ENCODE measurements around the gene STMND1. TPM values are rescaled to one million over a fixed set of nuclear protein-coding genes. Genes with fewer than 3 reads are reported as not detected.

The STMND1 gene
- total and polyA plus RNA-seq, 8 donors: 0.78 to 6.5 (median 3.5) TPM; not detected in 1

DNA sequence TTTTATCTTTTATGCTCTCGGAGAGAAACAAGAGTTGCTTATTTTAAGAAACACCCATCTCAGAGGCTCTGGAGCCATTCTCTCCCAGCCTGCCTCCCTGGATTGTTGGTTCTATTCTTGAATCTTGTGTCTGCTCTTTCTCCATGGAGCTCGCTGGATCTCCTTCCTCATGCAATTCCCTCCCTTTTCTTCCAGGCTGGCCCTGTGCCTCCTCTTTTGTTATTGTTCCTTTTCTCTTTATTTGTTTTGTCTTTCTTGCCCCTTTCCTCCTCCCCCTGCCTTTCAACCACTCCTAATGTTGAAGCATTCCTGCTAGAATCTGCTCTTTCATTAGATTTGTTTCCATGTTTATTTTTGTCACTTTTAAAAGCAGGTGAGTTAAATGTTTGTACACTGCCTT, 76.5 kb downstream of the STMND1 start:
- Histone ChIP-seq H3K9me3 (no peaks in the 10 kb centered on the region), H3K27me3 (no peaks in the 10 kb centered on the region), H3K4me3 (no peak overlapping the region), H3K36me3 (no peaks in the 10 kb centered on the region), H3K4me1 (no peaks in the 10 kb centered on the region), H3K27ac (no peak overlapping the region)
- TF ChIP-seq, protein P1, sequence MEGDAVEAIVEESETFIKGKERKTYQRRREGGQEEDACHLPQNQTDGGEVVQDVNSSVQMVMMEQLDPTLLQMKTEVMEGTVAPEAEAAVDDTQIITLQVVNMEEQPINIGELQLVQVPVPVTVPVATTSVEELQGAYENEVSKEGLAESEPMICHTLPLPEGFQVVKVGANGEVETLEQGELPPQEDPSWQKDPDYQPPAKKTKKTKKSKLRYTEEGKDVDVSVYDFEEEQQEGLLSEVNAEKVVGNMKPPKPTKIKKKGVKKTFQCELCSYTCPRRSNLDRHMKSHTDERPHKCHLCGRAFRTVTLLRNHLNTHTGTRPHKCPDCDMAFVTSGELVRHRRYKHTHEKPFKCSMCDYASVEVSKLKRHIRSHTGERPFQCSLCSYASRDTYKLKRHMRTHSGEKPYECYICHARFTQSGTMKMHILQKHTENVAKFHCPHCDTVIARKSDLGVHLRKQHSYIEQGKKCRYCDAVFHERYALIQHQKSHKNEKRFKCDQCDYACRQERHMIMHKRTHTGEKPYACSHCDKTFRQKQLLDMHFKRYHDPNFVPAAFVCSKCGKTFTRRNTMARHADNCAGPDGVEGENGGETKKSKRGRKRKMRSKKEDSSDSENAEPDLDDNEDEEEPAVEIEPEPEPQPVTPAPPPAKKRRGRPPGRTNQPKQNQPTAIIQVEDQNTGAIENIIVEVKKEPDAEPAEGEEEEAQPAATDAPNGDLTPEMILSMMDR (IDR thresholded peaks at IDR 0.05): no peak
- intact Hi-C loops (cut with DNase I): no loop called here
- ATAC-seq (no peak), DNase-seq (no peak)

DNA sequence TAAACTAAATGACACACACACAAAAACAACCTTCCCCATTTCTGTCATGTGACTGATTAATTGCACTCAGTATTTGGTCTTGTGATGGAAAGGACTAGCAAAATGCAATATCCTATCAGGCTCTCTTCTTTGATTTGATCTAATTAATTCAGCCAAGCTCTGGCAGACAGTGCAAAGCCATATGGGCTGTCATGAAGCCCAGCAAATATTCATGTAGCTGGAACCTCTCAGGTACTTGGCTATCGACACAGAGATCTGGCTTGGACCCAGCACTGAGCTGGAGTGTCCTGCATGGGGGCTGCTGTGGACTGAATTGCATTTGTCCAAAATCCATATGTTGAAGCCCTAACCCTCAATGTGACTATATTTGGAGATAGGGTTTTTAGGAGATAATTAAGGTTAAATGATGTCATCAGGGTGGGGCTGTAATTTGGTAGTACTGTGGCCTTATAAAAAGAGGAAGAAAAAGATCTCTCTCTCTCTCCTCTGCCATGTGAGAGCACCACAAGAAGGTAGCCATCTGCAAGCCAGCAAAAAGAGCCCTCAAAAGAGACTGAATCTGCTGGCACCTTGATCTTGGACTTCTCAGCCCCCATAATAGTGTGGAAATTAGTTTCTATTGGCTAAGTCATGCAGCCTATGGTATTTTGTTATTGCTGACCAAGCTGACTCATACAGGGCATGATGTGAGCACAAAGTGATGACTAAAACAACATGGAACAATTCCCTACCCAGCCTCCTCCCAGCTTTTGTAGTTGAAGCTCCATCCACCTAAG, 77.1 kb downstream of the STMND1 start:
- H3K27me3 ChIP-seq: no peaks in the 10 kb centered on the region
- no peaks in the 10 kb centered on the region for H3K4me1 ChIP-seq
- DNase-seq: no peak
- no peak overlapping the region for H3K27ac ChIP-seq
- H3K36me3 ChIP-seq: no peaks in the 10 kb centered on the region
- ATAC-seq: no peak
- H3K9me3 ChIP-seq: no peaks in the 10 kb centered on the region
- TF ChIP-seq, protein P1 (IDR thresholded peaks at IDR 0.05): no peak
- H3K4me3 ChIP-seq: no peak overlapping the region
- intact Hi-C loops (cut with DNase I): no loop called here

DNA sequence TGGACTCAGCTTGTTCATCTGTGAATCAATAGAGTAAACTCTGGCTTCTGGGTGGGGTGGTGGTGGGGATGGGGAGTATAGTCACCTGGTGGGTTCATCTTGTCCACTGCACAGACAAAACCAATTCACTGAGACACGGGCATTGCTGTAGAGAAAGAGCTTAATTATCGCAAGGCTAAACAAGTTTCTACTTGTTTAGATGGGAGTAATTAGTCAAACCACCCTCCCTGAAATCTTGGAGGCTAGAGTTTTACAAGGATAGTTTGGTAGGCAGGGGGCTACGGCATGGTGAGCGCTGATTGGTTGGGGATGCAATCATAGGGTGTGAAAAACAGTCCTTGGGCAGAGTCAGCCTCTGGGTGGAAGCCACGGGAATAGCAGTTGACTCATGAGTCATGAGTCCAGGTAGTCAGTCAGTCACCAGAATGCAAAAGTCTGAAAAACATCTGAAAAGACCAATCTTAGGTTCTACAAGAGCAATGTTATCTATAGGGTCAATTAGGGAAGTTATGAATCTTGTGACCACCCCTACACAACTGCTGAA, 77.8 kb downstream of the STMND1 start:
- no peak for DNase-seq
- intact Hi-C loops (cut with DNase I): no loop called here
- TF ChIP-seq, protein P1 (IDR thresholded peaks at IDR 0.05): no peak
- no peak overlapping the region for H3K27ac ChIP-seq
- H3K4me1 ChIP-seq: no peaks in the 10 kb centered on the region
- H3K9me3 ChIP-seq: no peaks in the 10 kb centered on the region
- no peaks in the 10 kb centered on the region for H3K36me3 ChIP-seq
- no peak for ATAC-seq
- no peaks in the 10 kb centered on the region for H3K27me3 ChIP-seq
- H3K4me3 ChIP-seq: no peak overlapping the region

Other genes starting within 250 kb of the STMND1 start
- gene RBM24, start 179.3 kb downstream of the STMND1 start, total RNA-seq: under 1 TPM; 0.47 to 0.97 TPM
- gene RBM24, start 179.3 kb downstream of the STMND1 start, polyA plus RNA-seq (ENCODE audit: insufficient read length in 6 of 6): 1 to 10 TPM; 3.4 to 5.7 (median 4.6) TPM